Retinal pigment epithelial cell (primary cell): ENCODE measurements around the gene KCNQ1.

ENCODE experiments used
- DNase-seq: peaks from one replicate; pipeline ENCODE4 v3.0.0-alpha.2; 2010; ENCODE audit warnings: low read depth
- H3K4me3 ChIP-seq: 2 replicates; pipeline ENCODE4 v1.5.1; 2011; ENCODE audit warnings: mild to moderate bottlenecking, low read length, control low read depth, moderate library complexity
- CTCF ChIP-seq: conservative IDR thresholded peaks from 2 replicates; pipeline ENCODE4 v1.5.1; 2011; ENCODE audit warnings: low read depth, low read length, control low read depth, inconsistent platforms

Gene KCNQ1

GRCh38 chr11:2426826-2427521 is 17.8 kb upstream of the KCNQ1 start:
- DNase-seq: no peak
- no peak for TF ChIP-seq CTCF
- H3K4me3 ChIP-seq: no peak overlapping the region

GRCh38 chr11:2427721-2428321 is 17.0 kb upstream of the KCNQ1 start:
- TF ChIP-seq CTCF: no peak
- H3K4me3 ChIP-seq: no peak overlapping the region
- no peak for DNase-seq

DNA sequence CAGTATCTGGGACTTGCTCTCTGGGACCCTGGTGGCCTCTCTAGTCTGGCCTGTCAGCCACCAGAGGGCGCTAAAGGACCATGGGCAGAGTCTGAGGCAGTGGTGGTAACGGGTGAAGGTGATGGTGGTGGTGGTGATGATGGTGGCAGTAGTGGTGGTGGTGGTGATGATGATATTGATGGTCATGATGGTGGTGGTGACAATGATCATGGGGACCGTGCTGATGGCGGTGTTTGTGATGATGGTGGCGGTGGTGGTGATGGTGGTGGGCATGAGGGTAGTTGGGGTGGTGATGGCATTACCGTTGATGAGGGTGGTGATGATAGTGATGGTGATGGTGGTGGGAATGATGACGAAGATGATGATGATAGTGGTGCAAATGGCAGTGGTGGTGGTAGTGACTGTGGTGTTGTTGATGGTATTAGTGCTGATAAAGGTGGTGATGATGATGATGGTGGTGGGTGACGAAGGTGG is 16.4 kb upstream of the KCNQ1 start:
- peak; percentile 91 for TF ChIP-seq CTCF
- H3K4me3 ChIP-seq: no peak overlapping the region
- no peak for DNase-seq

DNA sequence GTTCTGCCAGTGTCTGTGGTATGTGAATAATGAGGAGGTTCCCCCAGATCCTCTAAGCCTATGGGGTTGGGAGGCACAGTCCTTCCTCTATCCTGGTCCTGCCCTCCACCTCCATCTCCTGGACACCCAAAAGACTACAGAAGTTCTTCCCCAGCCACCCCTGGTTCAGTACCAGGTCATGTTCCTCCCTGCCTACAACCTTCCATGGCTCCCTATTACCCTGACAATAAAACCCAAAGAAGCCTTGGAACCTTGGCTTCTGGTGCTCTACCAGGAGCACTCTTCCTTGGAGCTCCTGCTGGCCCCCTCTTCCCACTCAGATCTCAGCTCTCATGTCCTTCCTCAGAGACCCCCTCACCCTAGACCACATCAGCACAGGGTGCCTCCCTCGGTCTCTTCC is 13.4 kb upstream of the KCNQ1 start:
- TF ChIP-seq CTCF: no peak
- no peak overlapping the region for H3K4me3 ChIP-seq
- no peak for DNase-seq

GRCh38 chr11:2432171-2432621 is 12.6 kb upstream of the KCNQ1 start:
- no peak for DNase-seq
- no peak for TF ChIP-seq CTCF
- no peak overlapping the region for H3K4me3 ChIP-seq

DNA sequence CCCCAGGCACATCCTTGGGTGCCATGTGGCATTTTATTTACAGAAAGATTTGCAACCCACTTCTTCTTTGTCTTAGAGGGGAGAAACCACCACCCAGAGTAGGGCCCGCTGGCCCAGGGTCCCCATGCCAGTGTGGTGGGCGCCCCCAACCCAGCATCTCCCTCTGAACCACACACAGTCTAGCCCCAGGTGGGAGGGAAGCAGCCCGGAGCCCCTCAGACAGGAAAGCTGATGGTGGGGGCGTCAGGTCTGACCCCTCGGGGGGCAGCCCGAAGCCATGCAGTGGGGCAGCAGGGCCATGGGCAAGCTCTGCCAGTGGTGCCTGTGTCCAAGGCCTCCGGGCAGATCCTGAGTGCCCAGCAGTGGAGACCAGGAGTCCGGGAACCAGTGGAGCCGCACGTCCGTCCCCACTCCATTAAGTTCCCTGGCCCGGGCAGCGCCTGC is 12.2 kb upstream of the KCNQ1 start:
- TF ChIP-seq CTCF: no peak
- DNase-seq: no peak
- H3K4me3 ChIP-seq: no peak overlapping the region
